Limb (tissue), 2 donors: Measurements from ENCODE around the gene TRPM1.
A peak's percentile ranks its signal among the peaks of the same experiment; 100 is the strongest.

Experiments used
- DNase-seq, 2 donors: peaks; one replicate each; pipeline ENCODE4 v3.0.0-alpha.2; 2016; ENCODE audit errors: extremely low spot score in 2 of 2

Gene TRPM1

GRCh38 chr15:31083370-31083780, 18.1 kb downstream of the TRPM1 start:
- DNase-seq: no peak

DNA sequence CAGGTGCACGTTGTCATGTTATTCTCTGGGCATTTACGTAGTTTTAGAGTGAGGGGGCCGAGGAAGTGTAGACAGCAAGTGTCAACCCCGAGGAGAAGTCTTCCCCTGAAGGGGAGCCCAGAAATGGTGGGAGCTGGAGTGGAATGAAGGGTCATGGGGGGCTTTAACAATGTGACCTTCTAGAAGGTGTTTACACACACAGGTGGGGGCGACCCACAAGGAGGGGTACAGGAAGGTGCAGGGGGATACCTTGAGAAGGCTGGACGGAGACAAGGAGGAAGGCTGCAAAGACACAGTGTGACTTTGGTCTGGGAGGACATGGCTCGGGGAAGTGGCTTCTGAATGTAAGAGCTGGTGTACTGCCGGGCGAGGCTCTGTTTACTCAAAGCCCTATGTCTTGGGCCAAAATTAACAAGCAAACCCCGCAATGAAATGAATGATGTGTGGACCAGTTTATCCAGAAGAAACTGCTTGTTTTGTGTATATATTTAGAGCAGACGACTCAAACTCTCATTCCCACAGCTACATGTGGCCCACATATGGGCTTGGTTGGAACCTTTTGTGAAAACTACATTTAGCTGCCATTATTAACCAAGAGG, 18.7 kb downstream of the TRPM1 start:
- DNase-seq: no peak

DNA sequence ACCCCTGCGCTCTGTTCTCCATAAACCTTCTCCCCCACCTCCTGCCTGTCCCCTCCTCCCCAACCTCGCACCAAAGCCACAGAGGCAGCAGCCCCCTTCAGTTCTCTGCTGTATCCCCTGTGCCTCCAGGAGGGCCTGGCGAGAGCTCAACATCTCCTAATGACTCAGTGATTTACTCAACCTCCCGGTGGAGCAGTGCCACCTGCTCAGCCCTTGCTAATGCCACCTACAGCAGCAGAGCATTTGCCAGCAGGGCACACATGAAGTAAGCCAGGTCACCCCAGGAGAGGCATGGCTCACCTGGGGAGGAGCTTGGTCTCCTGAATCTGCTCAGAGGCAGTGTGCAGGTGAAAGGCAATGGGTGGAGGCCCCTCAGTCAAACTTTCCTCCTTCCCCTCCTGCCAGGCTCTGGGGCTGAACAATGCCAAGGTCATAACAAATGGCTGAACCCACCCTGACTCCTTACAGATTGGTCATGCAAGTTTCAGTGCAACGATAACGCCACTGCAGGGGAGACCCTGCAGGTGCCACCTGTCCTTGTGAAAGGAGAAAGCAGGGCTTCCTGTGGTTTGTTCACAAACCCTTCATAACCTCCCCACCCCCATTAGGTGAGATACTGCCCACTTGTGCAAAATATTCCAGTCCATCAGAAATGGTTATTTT, 19.8 kb downstream of the TRPM1 start:
- no peak for DNase-seq

- DNase-seq: no peak
These were observed 20.5 kb downstream of the TRPM1 start for GRCh38 chr15:31081056-31081455.

DNA sequence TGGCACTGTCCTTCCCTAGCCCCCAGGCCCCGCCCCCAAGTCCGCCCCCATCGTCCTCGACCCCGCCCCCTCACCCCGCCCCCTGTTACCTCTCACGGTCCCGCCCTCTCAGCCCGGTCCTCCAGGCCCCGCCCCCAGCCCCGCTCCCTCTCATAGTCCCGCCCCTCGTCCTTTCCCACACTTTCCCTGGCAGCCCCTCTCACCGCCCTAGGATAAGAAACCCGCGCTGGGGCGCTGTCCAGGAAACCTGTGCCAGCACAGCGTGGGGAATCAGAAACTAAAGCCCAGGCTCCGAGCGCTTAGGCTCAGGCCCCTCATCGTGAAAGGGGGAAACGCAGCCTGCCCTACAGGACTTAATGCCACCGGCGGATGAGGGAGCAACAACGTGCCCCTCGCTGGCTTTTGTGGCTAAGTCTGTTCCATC, 20.9 kb downstream of the TRPM1 start:
- DNase-seq: peak in 1 of 2 donors; percentile 57

- no peak for DNase-seq
These were observed 22.0 kb downstream of the TRPM1 start for GRCh38 chr15:31079519-31079918.

GRCh38 chr15:31078471-31078870, 23.1 kb downstream of the TRPM1 start:
- no peak for DNase-seq

GRCh38 chr15:31077941-31078340, 23.6 kb downstream of the TRPM1 start:
- no peak for DNase-seq

- DNase-seq: no peak
These were observed 24.3 kb downstream of the TRPM1 start for GRCh38 chr15:31077181-31077580.

- no peak for DNase-seq
These were observed 27.2 kb downstream of the TRPM1 start for GRCh38 chr15:31074321-31074720.

- no peak for DNase-seq
These were observed 30.7 kb downstream of the TRPM1 start for GRCh38 chr15:31070867-31071266.

DNA sequence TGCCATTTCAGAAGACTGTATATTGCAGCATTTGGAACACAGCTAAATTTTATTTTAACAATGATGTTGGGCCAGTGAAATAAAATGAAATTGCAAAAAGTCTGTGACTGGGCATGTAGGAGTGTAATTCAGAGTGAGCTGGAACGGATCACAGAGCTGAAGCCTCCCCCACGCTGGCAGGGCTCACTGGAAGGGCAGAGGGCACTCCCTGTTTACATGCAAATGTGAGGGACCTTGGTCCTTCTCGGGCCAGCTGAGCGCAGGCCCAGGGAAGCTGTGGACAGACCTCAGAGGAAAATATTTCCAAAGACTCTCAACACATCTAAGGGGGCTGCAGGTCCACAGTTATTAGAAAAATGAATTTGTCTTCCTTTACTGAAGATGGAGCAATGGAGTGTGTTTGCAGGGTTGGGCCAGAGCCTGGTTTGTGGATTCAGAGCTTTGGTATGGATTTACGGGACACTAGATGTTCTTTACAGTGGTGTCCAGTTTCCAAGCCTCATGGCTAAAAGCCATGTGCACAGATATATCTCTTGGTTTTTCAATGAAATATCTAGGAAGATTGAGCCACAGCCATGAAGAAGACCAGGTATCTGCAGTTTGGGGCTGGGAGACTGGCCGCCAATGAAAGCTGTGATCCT, 32.0 kb downstream of the TRPM1 start:
- DNase-seq: no peak

- DNase-seq: no peak
These were observed 33.5 kb downstream of the TRPM1 start for GRCh38 chr15:31067890-31068603.

DNA sequence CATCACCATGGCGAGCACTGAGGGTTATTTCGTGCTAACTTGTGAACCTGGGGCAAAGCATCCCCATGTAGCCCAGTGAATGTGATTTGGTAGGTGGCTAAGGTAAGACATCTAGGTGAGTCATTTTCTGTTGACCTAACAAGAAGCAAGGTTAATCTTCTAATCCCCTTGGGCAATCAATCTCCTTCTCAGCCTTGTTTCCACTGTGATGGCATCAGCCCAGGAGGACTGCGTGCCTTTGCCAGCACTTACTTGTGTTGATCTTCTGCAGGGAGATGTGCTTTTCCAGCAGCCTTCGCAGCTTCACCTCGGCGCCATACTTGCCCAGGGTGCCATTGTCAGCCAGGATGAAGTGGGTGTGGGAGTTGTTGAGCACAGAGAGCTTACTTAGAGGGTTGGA, 35.7 kb downstream of the TRPM1 start:
- DNase-seq: no peak

DNA sequence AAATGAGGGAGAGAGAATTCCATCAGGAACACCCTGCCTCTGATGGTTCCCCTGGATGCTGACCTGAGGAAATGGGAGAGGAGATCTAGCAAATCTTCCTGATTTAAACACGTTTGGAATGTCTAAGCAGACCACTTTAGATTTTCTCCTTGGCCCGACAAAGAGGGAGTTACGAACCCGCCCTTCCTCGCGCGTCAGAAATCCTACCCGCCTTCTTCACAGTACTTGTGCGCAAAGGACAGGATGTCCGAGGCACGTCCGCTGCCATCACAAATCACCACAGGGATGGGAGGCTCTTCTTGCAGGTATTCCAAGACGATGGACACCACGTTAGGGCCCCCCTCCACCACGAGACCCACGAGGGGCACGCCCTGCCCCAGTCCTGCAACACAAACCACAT, 38.6 kb downstream of the TRPM1 start:
- DNase-seq: no peak

GRCh38 chr15:31062310-31062847, 39.1 kb downstream of the TRPM1 start:
- DNase-seq: peak in 1 of 2 donors; percentile 16

- no peak for DNase-seq
These were observed 40.9 kb downstream of the TRPM1 start for GRCh38 chr15:31060429-31061140.

DNA sequence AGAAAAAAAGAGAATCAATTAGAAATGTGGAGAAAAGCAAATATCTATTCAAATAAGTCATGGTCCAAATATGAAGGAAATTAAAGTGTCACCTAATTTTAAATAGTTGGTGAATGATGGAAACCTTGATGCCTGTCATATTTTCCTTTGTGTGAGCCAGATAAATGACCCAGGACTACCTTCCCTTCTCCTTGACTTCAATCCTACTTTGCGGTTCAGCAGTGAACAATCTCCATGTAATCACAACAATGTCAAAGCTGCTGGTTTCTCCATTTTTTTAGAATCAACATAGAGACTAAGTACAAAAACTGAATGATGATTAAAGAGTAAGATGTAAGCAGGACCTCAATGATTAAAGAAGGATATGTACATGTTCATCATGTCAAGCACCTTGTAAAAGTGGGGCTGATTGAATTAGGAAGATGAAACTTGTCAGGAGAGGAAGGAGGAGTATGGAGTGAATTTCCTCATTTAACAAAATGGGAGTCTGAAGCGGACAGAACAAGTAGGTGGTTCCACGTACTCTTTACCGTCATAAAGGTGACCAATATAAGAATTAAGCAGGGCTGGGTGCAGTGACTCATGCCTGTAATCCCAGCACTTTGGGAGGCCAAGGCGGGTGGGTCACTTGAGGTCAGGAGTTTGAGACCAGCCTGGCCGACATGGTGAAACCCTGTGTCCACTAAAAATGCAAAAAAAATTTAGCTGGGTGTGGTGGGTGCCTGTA, 43.1 kb downstream of the TRPM1 start:
- DNase-seq: no peak

DNA sequence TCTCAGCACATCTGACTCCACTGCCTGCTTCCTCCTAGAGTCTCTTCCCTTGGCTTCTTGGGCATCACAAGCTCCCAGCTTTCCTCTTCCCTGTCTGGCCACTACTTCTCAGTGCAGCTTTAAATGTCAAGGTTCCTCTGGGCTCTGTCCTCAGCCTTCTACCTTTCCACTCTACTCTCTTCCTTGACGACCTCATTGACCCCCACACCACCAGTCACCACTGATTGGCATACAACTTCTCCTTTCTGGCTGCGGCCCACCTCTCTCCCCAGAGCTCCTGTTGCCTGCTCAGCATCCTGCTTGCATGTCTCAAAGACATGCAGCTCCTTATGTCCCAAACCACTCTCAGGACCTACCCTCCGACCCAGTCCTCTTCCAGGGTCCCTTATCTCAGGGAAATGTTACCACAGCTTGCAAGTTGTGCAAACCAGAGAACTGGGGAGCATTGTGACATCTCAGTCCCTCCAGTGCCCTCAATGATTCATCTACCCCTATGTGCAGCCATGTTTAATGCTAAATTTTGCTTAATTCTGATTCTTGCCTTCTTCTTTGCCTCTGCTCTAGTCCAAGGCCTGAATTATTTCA, 49.9 kb downstream of the TRPM1 start:
- no peak for DNase-seq

DNA sequence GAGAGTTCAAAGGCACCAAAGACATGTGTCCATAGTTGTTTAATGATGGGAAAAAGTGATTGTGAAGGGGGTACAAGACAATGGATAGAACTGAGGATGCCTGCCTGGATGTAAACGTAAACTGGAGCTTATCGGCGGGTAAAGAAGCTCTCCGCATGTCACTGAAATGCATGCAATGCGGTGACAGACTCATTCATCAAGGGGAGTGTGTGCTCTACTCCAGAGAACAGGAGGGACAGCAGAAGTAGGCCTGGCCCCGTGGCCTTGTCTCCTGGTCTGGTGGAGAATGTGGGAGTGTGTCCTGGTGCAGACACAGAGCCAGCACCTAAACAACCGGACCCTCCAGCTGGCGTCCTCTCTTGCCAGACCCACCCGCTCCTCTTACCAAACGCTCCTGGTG, 50.6 kb downstream of the TRPM1 start:
- DNase-seq: no peak
